Activated CD4-positive, CD25-positive, alpha-beta regulatory T cell treated with anti-CD3 and anti-CD28 coated beads, Interleukin-2, amount 50 U/mL, for 72 hours (primary cell): Measurements from ENCODE around the gene NECAB2.
A peak's percentile ranks its signal among the peaks of the same experiment; 100 is the strongest.

ENCODE experiments used
- DNase-seq: peaks from one replicate; pipeline ENCODE4 v3.0.0; 2021

The NECAB2 gene

GRCh38 chr16:83952940-83953795 is 14.9 kb upstream of the NECAB2 start, which contains the start of gene OSGIN1:
OSGIN1 (plus strand) TSS chr16:83953240; CDS start chr16:83957672, 4,432 bp downstream.
- peak; percentile 72 for DNase-seq

- DNase-seq: no peak
Observed at GRCh38 chr16:83953796-83954576, 14.1 kb upstream of the NECAB2 start.

- no peak for DNase-seq
Observed at GRCh38 chr16:83954577-83955016, 13.4 kb upstream of the NECAB2 start.

- DNase-seq: no peak
Observed at GRCh38 chr16:83955218-83956130, 12.6 kb upstream of the NECAB2 start.

GRCh38 chr16:83956336-83957289 is 11.4 kb upstream of the NECAB2 start:
- peak; percentile 79 for DNase-seq

GRCh38 chr16:83957296-83957855 is 10.7 kb upstream of the NECAB2 start:
- no peak for DNase-seq

GRCh38 chr16:83958137-83958845 is 9.8 kb upstream of the NECAB2 start:
- no peak for DNase-seq

GRCh38 chr16:83958846-83959565 is 9.0 kb upstream of the NECAB2 start:
- DNase-seq: no peak

- DNase-seq: no peak
Observed at GRCh38 chr16:83959656-83960434, 8.2 kb upstream of the NECAB2 start.

- no peak for DNase-seq
Observed at GRCh38 chr16:83960521-83961249, 7.4 kb upstream of the NECAB2 start.

- DNase-seq: no peak
Observed at GRCh38 chr16:83961591-83961990, 6.5 kb upstream of the NECAB2 start.

- DNase-seq: no peak
Observed at GRCh38 chr16:83963277-83964119, 4.5 kb upstream of the NECAB2 start.

GRCh38 chr16:83964684-83965443 is 3.2 kb upstream of the NECAB2 start:
- no peak for DNase-seq

- DNase-seq: no peak
Observed at GRCh38 chr16:83965444-83966152, 2.4 kb upstream of the NECAB2 start.

GRCh38 chr16:83966153-83966696 is 1.8 kb upstream of the NECAB2 start:
- DNase-seq: no peak

- DNase-seq: no peak
Observed at GRCh38 chr16:83967091-83967490, 953 bp upstream of the NECAB2 start.
